ACHN (cell line): ENCODE data around the gene TMBIM6.
A peak's percentile ranks its signal among the peaks of the same experiment; 100 is the strongest.

ENCODE experiments used
- DNase-seq: peaks from one replicate; pipeline ENCODE4 v3.0.0-alpha.2; 2015
- in situ Hi-C: cut with HindIII; loops from 2 replicates; pipeline ENCODE4 v1.10.0; 2017; ENCODE audit warnings: low sequenced_read_pairs, low pct_ligation_motif_present, low pct_unique_long_range_greater_than_20kb

The TMBIM6 gene

DNA sequence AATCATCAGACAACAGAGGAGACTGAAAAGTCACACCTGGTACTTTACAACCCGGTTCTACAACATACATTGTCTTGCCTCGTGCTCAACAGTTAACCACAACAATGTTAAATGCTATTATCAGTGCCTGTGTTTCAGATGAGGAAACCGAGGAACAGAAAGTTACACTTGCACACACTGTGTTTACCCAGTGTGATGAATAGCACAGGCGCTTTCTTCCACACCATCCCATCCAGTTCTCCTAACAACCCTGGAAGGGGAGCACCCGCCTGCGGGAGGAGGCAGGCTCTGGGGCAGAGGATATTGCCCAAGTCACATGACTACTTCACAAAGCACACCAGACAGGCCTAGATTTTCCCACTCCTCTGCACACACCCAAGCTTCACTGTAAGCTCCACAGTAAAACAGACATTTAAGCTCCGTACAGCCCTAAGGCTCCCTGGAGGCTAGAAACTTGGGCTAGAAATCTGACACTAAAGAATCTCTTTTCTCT, 65.0 kb downstream of the TMBIM6 start:
- in situ Hi-C loops: no loop called here
- DNase-seq: no peak

DNA sequence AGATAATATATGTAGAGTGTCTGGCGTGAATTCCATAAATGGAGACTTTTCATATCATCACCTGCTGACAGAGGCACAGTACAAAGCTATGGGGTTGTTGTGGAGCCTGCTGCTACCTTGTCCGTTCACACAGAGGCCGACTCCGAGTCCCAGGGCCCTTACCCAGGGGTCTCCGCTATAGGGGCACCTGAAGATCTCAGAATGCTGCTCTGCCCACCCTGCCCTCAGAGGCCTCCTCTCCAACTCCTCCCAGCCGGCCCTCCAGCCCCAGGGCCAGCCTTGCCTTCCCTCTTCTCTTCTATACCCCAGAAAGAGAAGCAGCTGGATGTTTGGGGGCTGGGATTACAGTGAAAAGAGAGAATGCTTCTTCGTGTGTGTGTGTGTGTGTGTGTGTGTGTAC, 65.5 kb downstream of the TMBIM6 start:
- in situ Hi-C loops: no loop called here
- DNase-seq: no peak

DNA sequence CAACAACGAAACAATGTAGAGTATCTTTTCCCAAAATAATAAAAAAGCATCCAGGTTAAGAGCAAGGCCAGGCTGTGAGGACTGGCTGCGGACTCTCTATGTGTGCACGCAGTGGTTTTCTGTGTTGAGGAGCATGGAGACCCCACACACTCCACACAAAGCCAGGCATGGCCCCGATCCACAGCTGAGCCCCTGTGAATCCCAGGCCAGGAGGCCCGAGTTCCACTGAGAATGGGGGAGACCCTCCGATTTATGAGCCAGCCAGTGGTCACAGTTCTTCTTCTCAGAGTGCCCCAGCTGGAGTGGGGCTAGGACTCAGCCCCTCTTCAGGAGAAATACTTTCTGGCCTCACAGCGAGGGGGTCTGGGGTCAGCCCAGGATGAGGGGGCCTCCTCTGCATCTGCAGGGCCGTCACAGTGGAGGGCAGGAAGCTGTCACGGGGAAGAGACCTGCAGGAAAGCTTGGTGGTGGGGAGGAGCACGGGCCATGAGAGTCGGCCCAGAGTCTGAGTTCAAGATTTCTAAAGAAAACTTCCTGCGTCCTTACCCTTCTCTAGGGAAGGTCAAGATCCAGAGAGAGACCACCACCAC, 66.7 kb downstream of the TMBIM6 start:
- in situ Hi-C loops: no loop called here
- DNase-seq: no peak

DNA sequence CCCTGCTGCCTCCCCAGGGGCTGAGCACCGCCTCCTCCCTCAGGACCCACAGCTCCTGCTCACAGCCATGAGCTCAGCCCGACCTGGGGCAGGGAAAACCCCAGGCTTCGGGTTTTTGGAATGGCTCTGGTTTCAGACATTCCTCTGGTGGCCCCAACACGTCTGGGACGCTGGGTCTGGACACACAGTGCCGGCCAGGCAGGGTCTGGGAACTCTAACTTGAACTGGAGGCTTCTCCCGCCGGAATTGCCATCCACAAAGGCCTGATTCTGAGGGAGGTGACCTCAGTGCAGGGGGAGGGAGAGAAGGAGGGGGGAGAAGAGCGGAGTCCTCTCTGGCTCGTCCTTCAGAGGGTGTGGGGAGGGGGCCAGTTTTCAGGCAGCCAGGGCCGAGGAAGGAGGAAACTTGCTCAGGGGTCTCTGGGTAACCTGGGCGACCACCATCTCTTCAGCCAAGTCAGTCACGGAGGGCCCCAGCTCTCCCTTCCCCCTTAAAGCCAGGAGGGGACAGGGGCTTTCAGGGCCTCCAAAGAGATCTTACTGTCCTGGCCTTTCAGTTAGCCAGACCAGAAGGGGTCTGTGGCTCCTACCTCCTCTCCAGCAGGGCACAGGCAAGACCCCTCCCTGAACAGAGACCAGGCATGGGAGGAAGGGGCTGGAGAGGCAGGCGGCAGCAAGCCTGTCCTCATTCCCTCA, 67.5 kb downstream of the TMBIM6 start:
- no peak for DNase-seq

DNA sequence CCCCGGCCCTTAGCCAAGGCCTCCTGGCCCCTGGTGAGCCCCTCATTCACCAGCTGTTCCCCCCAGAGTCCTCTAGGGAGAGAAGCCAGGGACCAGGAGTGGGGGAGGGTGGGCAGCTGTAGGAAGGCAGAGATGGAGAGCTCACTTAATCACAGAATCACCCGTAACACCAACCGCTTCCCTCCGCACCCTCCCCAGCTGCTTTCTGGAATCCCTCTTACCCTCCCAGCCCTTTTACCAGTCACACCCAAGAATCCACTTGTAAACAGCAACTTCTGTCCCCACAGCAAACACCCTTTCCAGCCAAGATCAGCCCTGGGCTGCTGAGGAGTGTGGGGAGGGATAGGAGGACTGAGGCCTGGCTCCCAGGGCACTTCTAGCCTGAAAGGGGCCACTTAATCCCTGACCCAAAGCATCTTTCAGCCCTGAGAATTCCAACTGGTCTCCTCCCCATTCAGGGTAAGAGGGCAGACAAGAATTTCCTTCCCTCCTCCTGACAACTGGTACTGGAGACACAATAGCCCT, 68.1 kb downstream of the TMBIM6 start:
- in situ Hi-C loops: no loop called here
- no peak for DNase-seq

More for the DNA sequence above, 67.5 kb downstream of the TMBIM6 start:
- in situ Hi-C loops: no loop called here

DNA sequence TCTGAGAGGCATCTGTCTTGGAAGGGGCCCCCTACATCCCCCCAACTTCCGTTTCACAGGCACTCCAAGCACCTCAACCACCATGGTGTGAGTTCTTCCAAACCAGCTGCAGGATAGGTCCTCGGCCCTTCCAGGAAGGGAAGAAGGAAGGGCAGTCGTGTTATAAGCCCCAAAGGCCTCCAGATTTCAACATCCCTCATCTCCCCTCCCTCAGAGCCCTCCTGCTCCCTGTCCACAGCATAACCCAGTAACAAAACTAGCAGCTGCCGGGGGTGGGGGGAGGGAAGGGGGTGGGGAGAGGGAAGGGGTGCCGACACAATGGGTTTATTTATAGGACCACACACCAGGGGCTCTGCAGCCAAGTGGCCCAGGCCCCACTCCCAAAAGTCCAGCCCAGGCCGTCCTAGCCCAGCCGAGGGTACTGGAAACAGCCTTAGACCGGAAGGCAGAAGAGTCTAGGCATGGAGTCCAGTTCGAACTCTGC, 68.6 kb downstream of the TMBIM6 start:
- no peak for DNase-seq

DNA sequence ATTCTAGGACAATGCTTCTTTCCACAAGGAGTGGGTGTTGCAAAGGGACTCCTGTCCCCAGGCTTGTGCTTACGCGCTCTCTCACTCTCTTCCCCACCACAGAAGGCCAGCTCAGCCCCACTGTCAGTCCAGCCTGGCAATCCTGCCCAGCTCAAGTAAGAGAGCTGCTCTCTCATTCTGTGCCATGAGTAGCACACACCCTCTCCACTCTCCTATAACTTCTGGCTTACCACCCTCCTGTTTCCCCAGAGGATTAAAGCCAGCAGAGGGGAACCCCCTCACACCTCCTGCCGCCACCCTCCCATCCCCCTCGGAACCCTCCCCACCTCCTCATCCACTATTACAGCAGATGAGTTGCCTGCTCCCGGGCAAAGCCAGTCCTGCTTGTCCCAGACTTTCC, 69.8 kb downstream of the TMBIM6 start:
- in situ Hi-C loops: no loop called here
- no peak for DNase-seq

More for the DNA sequence above, 68.6 kb downstream of the TMBIM6 start:
- in situ Hi-C loops: no loop called here

DNA sequence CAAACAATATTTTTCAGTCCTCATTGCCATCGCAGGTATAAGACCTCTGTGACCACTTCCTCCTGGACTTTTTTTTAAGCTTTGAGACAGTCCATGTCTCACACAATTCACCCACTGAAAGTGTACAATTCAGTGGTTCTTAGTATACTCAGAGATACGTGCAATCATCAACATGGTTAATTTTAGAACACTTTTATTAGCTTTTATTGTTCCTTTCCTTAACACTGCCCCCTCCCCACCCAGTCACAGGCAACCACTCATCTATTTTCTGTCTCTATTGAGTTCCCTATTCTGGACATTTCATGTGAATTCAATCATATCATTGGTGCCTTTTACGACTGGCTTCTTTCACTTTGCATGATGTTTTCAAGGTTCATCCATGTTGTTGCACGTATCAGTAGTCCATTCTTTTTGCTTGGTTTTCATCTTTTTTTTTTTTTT, 70.6 kb downstream of the TMBIM6 start:
- in situ Hi-C loops: no loop called here
- DNase-seq: no peak

DNA sequence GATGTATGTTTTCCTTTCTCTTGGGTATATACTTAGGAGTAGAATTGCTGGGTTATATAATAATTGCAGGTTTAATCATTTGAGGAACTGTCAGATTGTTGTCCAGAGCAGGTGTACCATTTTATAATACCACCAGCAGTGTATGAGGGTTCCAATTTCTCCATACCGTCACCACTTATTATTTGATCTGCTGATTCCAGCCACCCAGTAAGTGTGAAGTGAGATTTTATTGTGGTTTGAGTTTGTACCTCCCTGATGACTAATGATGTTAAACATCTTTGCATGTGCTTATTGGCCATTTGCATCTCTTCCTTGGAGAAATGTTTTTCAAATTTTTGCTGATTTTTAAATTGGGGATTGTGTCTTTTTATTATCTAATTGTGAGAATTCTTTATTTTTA, 71.8 kb downstream of the TMBIM6 start:
- peak; percentile 39 for DNase-seq
- in situ Hi-C loops: no loop called here
